NCI-H146 (cell line): ENCODE results near the gene FLRT3.

ENCODE experiments used
- DNase-seq: peaks from one replicate; lab custom pipeline; 2025; lab: John Stamatoyannopoulos, UW

The FLRT3 gene

GRCh38 chr20:14319704-14320103 is 17.7 kb downstream of the FLRT3 start:
- DNase-seq, result no peak

GRCh38 chr20:14313341-14314020 is 23.9 kb downstream of the FLRT3 start:
- no peak for DNase-seq

- no peak for DNase-seq
These were observed 25.4 kb downstream of the FLRT3 start for GRCh38 chr20:14312001-14312400.

GRCh38 chr20:14310977-14311627 is 26.3 kb downstream of the FLRT3 start:
- no peak for DNase-seq

- DNase-seq, result no peak
These were observed 29.5 kb downstream of the FLRT3 start for GRCh38 chr20:14307956-14308355.

- no peak for DNase-seq
These were observed 32.9 kb downstream of the FLRT3 start for GRCh38 chr20:14304472-14304871.

GRCh38 chr20:14303651-14304050 is 33.8 kb downstream of the FLRT3 start:
- no peak for DNase-seq

- no peak for DNase-seq
These were observed 34.3 kb downstream of the FLRT3 start for GRCh38 chr20:14303106-14303505.

GRCh38 chr20:14299831-14300230 is 37.6 kb downstream of the FLRT3 start:
- no peak for DNase-seq

- DNase-seq, result no peak
These were observed 41.6 kb downstream of the FLRT3 start for GRCh38 chr20:14295770-14296309.

- DNase-seq, result no peak
These were observed 42.2 kb downstream of the FLRT3 start for GRCh38 chr20:14295238-14295637.

GRCh38 chr20:14291502-14291901 is 45.9 kb downstream of the FLRT3 start:
- DNase-seq, result no peak

GRCh38 chr20:14288341-14289330 is 48.8 kb downstream of the FLRT3 start:
- DNase-seq, result no peak

- no peak for DNase-seq
These were observed 53.0 kb downstream of the FLRT3 start for GRCh38 chr20:14284443-14284842.

- DNase-seq, result no peak
These were observed 55.3 kb downstream of the FLRT3 start for GRCh38 chr20:14282140-14282539.
